KG1 (cell line): ENCODE measurements around the gene ADCY1.

Experiments used
- DNase-seq: peaks from one replicate; lab custom pipeline; 2025; lab: John Stamatoyannopoulos, UW

ADCY1 gene

GRCh38 chr7:45578022-45578421 lies 3.9 kb downstream of the ADCY1 start:
- no peak for DNase-seq

GRCh38 chr7:45578467-45578866 lies 4.3 kb downstream of the ADCY1 start:
- no peak for DNase-seq

- DNase-seq: no peak
Observed at GRCh38 chr7:45579391-45579801, 5.2 kb downstream of the ADCY1 start.

- no peak for DNase-seq
Observed at GRCh38 chr7:45580053-45580872, 6.1 kb downstream of the ADCY1 start.

- no peak for DNase-seq
Observed at GRCh38 chr7:45581271-45581780, 7.2 kb downstream of the ADCY1 start.

GRCh38 chr7:45582136-45582749 lies 8.1 kb downstream of the ADCY1 start:
- no peak for DNase-seq

- no peak for DNase-seq
Observed at GRCh38 chr7:45582868-45583277, 8.7 kb downstream of the ADCY1 start.

GRCh38 chr7:45583296-45583695 lies 9.1 kb downstream of the ADCY1 start:
- DNase-seq: no peak

- DNase-seq: no peak
Observed at GRCh38 chr7:45584261-45585210, 10.4 kb downstream of the ADCY1 start.

GRCh38 chr7:45585628-45586027 lies 11.5 kb downstream of the ADCY1 start:
- DNase-seq: no peak

- no peak for DNase-seq
Observed at GRCh38 chr7:45586542-45587520, 12.7 kb downstream of the ADCY1 start.

GRCh38 chr7:45588466-45588865 lies 14.3 kb downstream of the ADCY1 start:
- DNase-seq: no peak

- DNase-seq: no peak
Observed at GRCh38 chr7:45589061-45589460, 14.9 kb downstream of the ADCY1 start.

GRCh38 chr7:45589915-45590678 lies 15.9 kb downstream of the ADCY1 start:
- no peak for DNase-seq

- no peak for DNase-seq
Observed at GRCh38 chr7:45590679-45591057, 16.5 kb downstream of the ADCY1 start.

- DNase-seq: no peak
Observed at GRCh38 chr7:45591101-45591906, 17.1 kb downstream of the ADCY1 start.

- no peak for DNase-seq
Observed at GRCh38 chr7:45592230-45592991, 18.2 kb downstream of the ADCY1 start.

- no peak for DNase-seq
Observed at GRCh38 chr7:45593121-45593541, 19.0 kb downstream of the ADCY1 start.

- no peak for DNase-seq
Observed at GRCh38 chr7:45593877-45594276, 19.7 kb downstream of the ADCY1 start.
